A549 (cell line): ENCODE measurements around the gene NUDT10. TPM values are rescaled to one million over a fixed set of nuclear protein-coding genes. Genes with fewer than 3 reads are reported as not detected.

ENCODE experiments used
- ATAC-seq, 2 experiments: fragments of 200-7000 bp in 1 of 2; fragments of >200 bp in 1 of 2; cut with Nextera tagmentation in 1 of 2; cut with Tn5 transposase in 1 of 2; 3 replicates each; pipeline versions ENCODE4 v1.8.0 to v1.9.1; 2018 to 2020; ENCODE audit warnings: mild to moderate bottlenecking in 1 of 2, moderate library complexity in 1 of 2
- CTCF ChIA-PET: fragments of 300-600 bp; sonication (Branson Sonifier 250); formaldehyde crosslinking; extraction: SDS; loops from one replicate; lab custom pipeline; 2021; ENCODE audit warnings: antibody characterized with exemption, inconsistent platforms; lab: Yijun Ruan, JAX
- POLR2A ChIA-PET: fragments of 350-600 bp; formaldehyde crosslinking; extraction: SDS; loops from one replicate; lab custom pipeline; 2021; ENCODE audit warnings: antibody characterized with exemption, inconsistent platforms; lab: Yijun Ruan, JAX
- DNase-seq, 2 experiments: peaks; one replicate each; pipeline versions ENCODE4 v3.0.0 to v3.0.0-alpha.2; 2011 to 2016; ENCODE audit warnings: low read depth in 1 of 2, low spot score in 1 of 2
- FAIRE-seq: peaks from 2 replicates; lab custom pipeline; 2011; peaks lifted over from hg19 to GRCh38; lab: Jason Lieb, UNC
- H3K27ac ChIP-seq, 2 experiments: fragments of >200 bp; sonication (Bioruptor Twin); formaldehyde crosslinking; 3 replicates each; pipeline ENCODE4 v1.5.1; 2016 to 2017
- H3K4me1 ChIP-seq: fragments of >200 bp; sonication (Bioruptor Twin); formaldehyde crosslinking; 3 replicates; pipeline ENCODE4 v1.6.1; 2016
- H3K4me2 ChIP-seq: fragments of >200 bp; sonication (Bioruptor Twin); formaldehyde crosslinking; 3 replicates; pipeline ENCODE4 v1.6.1; 2016
- H3K4me3 ChIP-seq: fragments of >200 bp; sonication (Bioruptor Twin); formaldehyde crosslinking; 3 replicates; pipeline ENCODE4 v1.5.1; 2016
- H3K9me3 ChIP-seq: fragments of >200 bp; sonication (Bioruptor Twin); formaldehyde crosslinking; 3 replicates; pipeline ENCODE4 v1.6.1; 2016
- ATOH8 ChIP-seq: fragments of 250-450 bp; sonication (Bioruptor Pico); IDR thresholded peaks from 2 replicates; pipeline ENCODE4 v1.5.0; 2020; ENCODE audit warnings: low read depth, mild to moderate bottlenecking, moderate library complexity
- CBX8 ChIP-seq: fragments of 200-600 bp; sonication (generic); IDR thresholded peaks from 2 replicates; pipeline ENCODE4 v1.6.1; 2016
- CEBPB ChIP-seq, 2 experiments: fragments of >200 bp in 1 of 2; sonication (Bioruptor Twin) in 1 of 2; formaldehyde crosslinking in 1 of 2; IDR thresholded peaks; 2 replicates each; pipeline ENCODE4 v1.6.1; 2012 to 2016
- CHD2 ChIP-seq: fragments of 150-350 bp; IDR thresholded peaks from 2 replicates; pipeline ENCODE4 v1.6.1; 2014; ENCODE audit warnings: low read length; ENCODE audit not compliant: partially characterized antibody
- CHD4 ChIP-seq: fragments of 200-600 bp; sonication (generic); IDR thresholded peaks from 2 replicates; pipeline ENCODE4 v1.6.1; 2016; ENCODE audit warnings: antibody characterized with exemption, mild to moderate bottlenecking, borderline replicate concordance
- EHF ChIP-seq: fragments of 250-450 bp; sonication (Bioruptor Pico); IDR thresholded peaks from 2 replicates; pipeline ENCODE4 v1.5.0; 2020; ENCODE audit warnings: mild to moderate bottlenecking
- EHMT2 ChIP-seq: fragments of 200-600 bp; sonication (generic); IDR thresholded peaks from 2 replicates; pipeline ENCODE4 v1.6.1; 2016; ENCODE audit warnings: antibody characterized with exemption, low read depth, mild to moderate bottlenecking, moderate library complexity
- ESRRA ChIP-seq: fragments of 150-350 bp; IDR thresholded peaks from 2 replicates; pipeline ENCODE4 v1.6.1; 2014; ENCODE audit warnings: mild to moderate bottlenecking, low read length, borderline replicate concordance
- GATA3 ChIP-seq: IDR thresholded peaks from 2 replicates; pipeline ENCODE4 v1.6.1; 2012; ENCODE audit warnings: borderline replicate concordance
- HOXA7 ChIP-seq: fragments of 250-450 bp; sonication (Bioruptor Pico); IDR thresholded peaks from 2 replicates; pipeline ENCODE4 v1.5.0; 2020; ENCODE audit warnings: mild to moderate bottlenecking, moderate library complexity
- JUNB ChIP-seq: fragments of >200 bp; sonication (Bioruptor Twin); formaldehyde crosslinking; IDR thresholded peaks from 2 replicates; pipeline ENCODE4 v1.6.1; 2016
- KDM1A ChIP-seq: fragments of 200-600 bp; sonication (generic); IDR thresholded peaks from 2 replicates; pipeline ENCODE4 v1.6.1; 2016; ENCODE audit warnings: low read depth, mild to moderate bottlenecking
- NFE2L2 ChIP-seq: fragments of 150-350 bp; conservative IDR thresholded peaks from 2 replicates; pipeline ENCODE4 v1.6.1; 2014; ENCODE audit warnings: low read length
- PBX3 ChIP-seq: IDR thresholded peaks from 2 replicates; pipeline ENCODE4 v1.6.1; 2012
- POLR2A ChIP-seq: IDR thresholded peaks from 2 replicates; pipeline ENCODE4 v1.6.1; 2012; ENCODE audit warnings: mild to moderate bottlenecking, low read length
- POLR2AphosphoS2 ChIP-seq: conservative IDR thresholded peaks from 2 replicates; pipeline ENCODE4 v1.6.1; 2012; ENCODE audit warnings: low read length, improper control_type of control experiment, inconsistent platforms
- RAD21 ChIP-seq, 2 experiments: fragments of >200 bp in 1 of 2; sonication (Bioruptor Twin) in 1 of 2; formaldehyde crosslinking in 1 of 2; IDR thresholded peaks in 1 of 2; conservative IDR thresholded peaks in 1 of 2; 2 replicates in 1 of 2; 3 replicates in 1 of 2; pipeline ENCODE4 v1.6.1; 2012 to 2018; ENCODE audit warnings: inconsistent platforms in 1 of 2
- RFX5 ChIP-seq: fragments of 450-650 bp; IDR thresholded peaks from 2 replicates; pipeline ENCODE4 v1.7.1; 2014; ENCODE audit warnings: antibody characterized with exemption, mild to moderate bottlenecking, moderate library complexity
- SMC3 ChIP-seq: fragments of >200 bp; sonication (Bioruptor Twin); formaldehyde crosslinking; IDR thresholded peaks from 3 replicates; pipeline ENCODE4 v1.6.1; 2018; ENCODE audit warnings: inconsistent platforms
- SREBF2 ChIP-seq: fragments of 450-650 bp; IDR thresholded peaks from 2 replicates; pipeline ENCODE4 v1.6.1; 2014; ENCODE audit warnings: mild to moderate bottlenecking, moderate library complexity
- TFCP2L1 ChIP-seq: fragments of 250-450 bp; sonication (Bioruptor Pico); IDR thresholded peaks from 2 replicates; pipeline ENCODE4 v1.5.0; 2021; ENCODE audit warnings: mild to moderate bottlenecking
- WGBS: methylation state at CpG from one replicate; pipeline ENCODE4 v1.1.6; 2017; ENCODE audit errors: missing lambda C conversion rate; 5-methylcytosine and 5-hydroxymethylcytosine counted together
- polyA plus RNA-seq, 4 experiments: library from polyadenylated mRNA; depleted of rRNA in 3 of 4; stranded (reverse); fragments of >200 nt; fragmentation: RNase III in 1 of 4; extraction: RNeasy Plus Mini Kit Qiagen cat#74134 plus additional on column Dnase treatment in 1 of 4; gene quantifications; 2 replicates in 3 of 4; 3 replicates in 1 of 4; pipeline ENCODE4 v1.2.3, GENCODE V29; 2011 to 2017
- TF ChIP-seq, protein P1 (sequence below): fragments of 200-600 bp; sonication (generic); IDR thresholded peaks from 2 replicates; pipeline ENCODE4 v1.6.1; 2016; ENCODE audit warnings: antibody characterized with exemption, mild to moderate bottlenecking, moderate library complexity

The NUDT10 gene
- polyA plus RNA-seq, 2 of the 4 experiments (the other 2 are of a cell fraction): 0.09 to 0.26 TPM

DNA sequence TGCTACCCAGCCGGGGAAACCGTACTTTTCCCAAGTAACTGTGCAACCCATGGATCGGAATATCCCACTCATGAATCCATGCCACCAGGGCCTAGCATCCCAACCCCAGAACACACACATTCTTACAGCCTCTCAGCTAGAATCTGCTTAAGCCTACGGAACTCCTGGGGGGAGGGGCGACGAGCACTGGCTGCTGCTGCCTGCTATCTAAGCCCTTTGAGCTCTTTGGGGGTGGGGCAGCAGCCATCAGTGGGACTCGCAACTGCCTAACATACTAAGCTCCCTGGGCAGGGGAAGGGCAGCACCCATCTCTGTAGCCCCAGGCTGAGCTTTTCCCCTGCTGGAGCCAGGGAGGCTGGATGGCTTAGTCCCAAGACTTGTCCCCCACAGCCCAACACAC, 28.6 kb downstream of the NUDT10 start:
- H3K27ac ChIP-seq: no peak overlapping the region
- POLR2A ChIA-PET: no interaction called here
- H3K4me1 ChIP-seq: no peaks in the 10 kb centered on the region
- no peak overlapping the region for H3K4me2 ChIP-seq
- ATAC-seq: no peak
- FAIRE-seq: no peak
- no peaks in the 10 kb centered on the region for H3K9me3 ChIP-seq
- H3K4me3 ChIP-seq: no peak overlapping the region
- TF ChIP-seq SREBF2 (no peak), CHD2 (no peak), KDM1A (no peak), TFCP2L1 (CRISPR knock-in tag) (no peak), PBX3 (no peak), EHF (no peak), ESRRA (no peak), EHMT2 (no peak), SMC3 (no peak), RAD21 (conservative IDR thresholded peaks at IDR 0.05 in 1 of 2, IDR thresholded peaks at IDR 0.05 in 1 of 2) (no peak), HOXA7 (CRISPR knock-in tag) (no peak), CHD4 (no peak), POLR2A (no peak), GATA3 (no peak), RFX5 (no peak), ATOH8 (CRISPR knock-in tag) (no peak), CBX8 (no peak), NFE2L2 (no peak)
- TF ChIP-seq, protein P1, sequence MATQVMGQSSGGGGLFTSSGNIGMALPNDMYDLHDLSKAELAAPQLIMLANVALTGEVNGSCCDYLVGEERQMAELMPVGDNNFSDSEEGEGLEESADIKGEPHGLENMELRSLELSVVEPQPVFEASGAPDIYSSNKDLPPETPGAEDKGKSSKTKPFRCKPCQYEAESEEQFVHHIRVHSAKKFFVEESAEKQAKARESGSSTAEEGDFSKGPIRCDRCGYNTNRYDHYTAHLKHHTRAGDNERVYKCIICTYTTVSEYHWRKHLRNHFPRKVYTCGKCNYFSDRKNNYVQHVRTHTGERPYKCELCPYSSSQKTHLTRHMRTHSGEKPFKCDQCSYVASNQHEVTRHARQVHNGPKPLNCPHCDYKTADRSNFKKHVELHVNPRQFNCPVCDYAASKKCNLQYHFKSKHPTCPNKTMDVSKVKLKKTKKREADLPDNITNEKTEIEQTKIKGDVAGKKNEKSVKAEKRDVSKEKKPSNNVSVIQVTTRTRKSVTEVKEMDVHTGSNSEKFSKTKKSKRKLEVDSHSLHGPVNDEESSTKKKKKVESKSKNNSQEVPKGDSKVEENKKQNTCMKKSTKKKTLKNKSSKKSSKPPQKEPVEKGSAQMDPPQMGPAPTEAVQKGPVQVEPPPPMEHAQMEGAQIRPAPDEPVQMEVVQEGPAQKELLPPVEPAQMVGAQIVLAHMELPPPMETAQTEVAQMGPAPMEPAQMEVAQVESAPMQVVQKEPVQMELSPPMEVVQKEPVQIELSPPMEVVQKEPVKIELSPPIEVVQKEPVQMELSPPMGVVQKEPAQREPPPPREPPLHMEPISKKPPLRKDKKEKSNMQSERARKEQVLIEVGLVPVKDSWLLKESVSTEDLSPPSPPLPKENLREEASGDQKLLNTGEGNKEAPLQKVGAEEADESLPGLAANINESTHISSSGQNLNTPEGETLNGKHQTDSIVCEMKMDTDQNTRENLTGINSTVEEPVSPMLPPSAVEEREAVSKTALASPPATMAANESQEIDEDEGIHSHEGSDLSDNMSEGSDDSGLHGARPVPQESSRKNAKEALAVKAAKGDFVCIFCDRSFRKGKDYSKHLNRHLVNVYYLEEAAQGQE: no peak
- WGBS: 63% methylated on average over 2 of the region's 7 CpGs
- DNase-seq: no peak
- CTCF ChIA-PET: no interaction called here

DNA sequence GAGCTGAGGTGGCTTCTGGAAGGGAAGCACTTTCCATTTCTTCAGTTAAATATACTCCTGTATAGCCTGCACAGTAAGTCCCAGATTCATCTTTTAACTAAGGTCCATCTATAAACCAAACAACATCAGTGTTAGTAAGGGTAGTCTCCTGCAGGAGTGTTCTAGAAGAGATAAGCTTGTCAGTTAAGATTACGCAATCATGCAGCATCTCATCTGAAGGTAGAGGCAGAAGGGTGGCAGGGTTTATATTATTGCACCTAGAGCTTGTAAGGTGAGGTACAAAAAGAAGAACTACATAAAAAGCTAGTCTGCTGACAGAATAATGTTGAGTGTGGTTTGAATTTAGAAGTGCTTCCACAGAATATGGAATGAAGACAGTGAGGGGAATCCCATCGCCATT, 44.0 kb downstream of the NUDT10 start:
- WGBS: 6% methylated on average over 2 of the region's 2 CpGs

More for the DNA sequence above, 44.0 kb downstream of the NUDT10 start:
- DNase-seq (no peak), ATAC-seq (no peak), FAIRE-seq (no peak)
- ChIA-PET CTCF (no interaction called here), POLR2A (no interaction called here)
- Histone ChIP-seq H3K9me3 (no peaks in the 10 kb centered on the region), H3K4me2 (no peak overlapping the region), H3K4me3 (no peak overlapping the region), H3K27ac (no peak overlapping the region), H3K4me1 (no peaks in the 10 kb centered on the region)
- TF ChIP-seq CEBPB (IDR thresholded peaks at IDR 0.05) (peak; percentile 34 to 47; a peak in 2 of 4 replicates), PBX3 (no peak), JUNB (no peak), POLR2AphosphoS2 (no peak)

Other genes with a start within 250 kb of the NUDT10 start
- 3.0 and 3.3 TPM in 2 replicates for gene NUDT11, start 163.8 kb downstream of the NUDT10 start, polyA plus RNA-seq (2011; rRNA removed)
- 2.1 to 2.7 TPM (median 2.5 TPM) in 3 replicates for gene NUDT11, start 163.8 kb downstream of the NUDT10 start, polyA plus RNA-seq (2017; fragmentation: RNase III; extraction: RNeasy Plus Mini Kit Qiagen cat#74134 plus additional on column Dnase treatment)